CD4-positive, alpha-beta T cell treated with Interleukin-6 for 4 hours (primary cell): ENCODE results near the gene AQP5.

Source experiments
- DNase-seq: peaks from one replicate; pipeline ENCODE4 v3.0.0-alpha.2; 2020; ENCODE audit warnings: mixed read lengths

Gene AQP5

DNA sequence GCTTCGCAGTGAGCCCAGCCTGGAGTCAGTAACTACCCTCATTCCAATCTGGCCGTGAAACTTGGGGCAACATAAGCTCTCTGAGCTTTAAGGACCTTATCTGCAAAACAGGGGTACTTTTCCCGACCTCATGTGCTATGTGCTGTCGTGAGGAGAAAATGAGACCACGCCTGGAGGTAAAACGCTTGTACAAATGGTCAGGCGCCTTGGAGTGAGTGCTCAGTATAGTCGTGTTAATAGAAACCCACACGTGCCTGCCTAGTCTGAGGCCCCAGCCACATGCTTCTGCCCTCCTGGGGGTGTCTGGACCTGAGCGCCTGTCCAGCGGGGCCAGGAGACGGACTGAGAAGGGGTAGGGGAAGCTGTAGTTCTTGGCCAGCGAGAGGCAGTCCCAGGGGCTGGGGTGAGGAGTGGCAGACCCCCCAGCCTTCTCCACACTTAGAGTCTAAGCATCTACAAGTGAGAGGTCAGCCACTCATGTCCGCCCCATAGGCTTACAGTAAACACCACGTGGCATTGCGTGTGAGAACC, 4.9 kb downstream of the AQP5 start:
- DNase-seq = no peak

DNA sequence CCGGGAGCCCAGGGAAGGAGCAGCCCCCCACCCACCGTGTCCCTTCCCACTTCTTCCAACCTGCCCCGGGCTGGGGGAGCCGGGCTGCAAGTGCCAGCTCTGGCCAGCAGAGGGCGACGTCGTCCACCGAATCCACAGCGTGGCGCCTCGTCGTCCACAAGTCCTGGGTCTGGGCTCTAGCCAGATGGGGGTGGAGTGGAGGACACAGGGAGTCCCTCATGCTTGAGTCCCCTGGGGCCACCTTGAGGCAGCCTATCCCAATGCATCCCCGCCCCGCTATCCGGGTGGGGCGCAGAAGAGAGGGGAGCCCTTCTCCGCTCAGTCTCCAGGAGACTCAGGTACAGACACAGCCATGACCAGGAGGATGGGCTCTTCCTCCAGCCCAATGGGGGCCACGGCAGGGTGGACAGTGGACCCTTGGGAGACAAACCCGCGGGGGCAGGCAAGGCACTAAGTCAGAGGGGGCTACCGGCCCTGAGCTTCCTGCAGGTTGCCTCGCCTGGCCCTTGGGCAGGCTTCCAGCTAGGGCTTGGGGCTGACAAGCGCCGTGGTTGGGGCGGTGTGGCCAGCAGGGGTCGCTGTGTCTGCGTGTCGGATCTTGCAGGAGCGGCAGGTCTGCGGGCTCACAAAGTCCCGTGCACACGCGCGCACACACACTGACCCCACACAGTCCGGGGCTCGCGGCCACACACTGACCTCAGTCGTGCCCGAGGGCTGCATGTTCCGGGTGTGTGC, 5.5 kb downstream of the AQP5 start:
- peak; percentile 95 for DNase-seq

DNA sequence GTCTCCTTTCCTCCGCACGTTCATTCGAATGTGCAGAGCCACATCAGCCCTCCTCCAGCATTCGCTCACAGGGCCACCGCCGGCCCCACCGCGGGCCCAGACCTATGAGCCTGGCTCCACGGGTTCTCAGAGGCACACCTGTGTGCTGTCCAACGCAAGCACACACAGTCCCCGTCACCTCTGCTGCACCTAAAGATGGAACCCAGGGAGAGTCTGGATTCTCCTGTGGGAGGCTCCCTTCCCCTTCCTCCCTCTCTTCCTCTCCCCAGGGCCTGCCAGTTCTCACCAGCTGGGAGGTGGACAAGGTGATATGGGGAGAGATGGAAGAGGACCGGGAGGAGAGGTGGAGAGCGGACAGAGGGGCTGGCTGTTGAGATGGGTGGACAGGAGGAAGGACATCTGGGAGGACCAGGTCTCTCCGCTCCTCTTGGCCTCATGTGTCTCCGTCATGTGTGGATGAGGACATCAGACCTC, 6.1 kb downstream of the AQP5 start:
- DNase-seq = no peak

DNA sequence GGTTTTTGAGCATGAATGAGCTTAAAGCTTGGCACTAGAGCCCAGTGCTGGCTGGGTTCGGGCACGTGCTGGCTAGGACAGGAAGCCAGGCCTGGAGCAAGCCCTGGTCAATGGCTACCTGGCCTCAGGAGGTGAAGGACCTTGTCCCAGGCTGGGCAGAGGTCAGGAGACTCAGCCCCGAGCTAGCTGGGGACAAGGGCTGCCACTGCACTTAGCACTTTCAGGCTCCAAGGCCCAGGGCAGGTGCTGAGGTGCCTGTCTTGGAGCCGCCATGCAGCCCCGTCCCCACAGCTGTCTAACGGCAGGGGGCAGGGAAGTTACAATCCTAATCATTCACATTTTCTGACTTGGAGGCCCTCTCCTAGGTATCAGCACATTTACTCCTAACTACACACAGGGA, 6.8 kb downstream of the AQP5 start:
- DNase-seq = no peak

GRCh38 chr12:49969027-49969426, 7.4 kb downstream of the AQP5 start:
- no peak for DNase-seq

GRCh38 chr12:49969651-49970429, 8.2 kb downstream of the AQP5 start:
- no peak for DNase-seq

- DNase-seq = no peak
Observed at GRCh38 chr12:49970658-49971057, 9.0 kb downstream of the AQP5 start.

DNA sequence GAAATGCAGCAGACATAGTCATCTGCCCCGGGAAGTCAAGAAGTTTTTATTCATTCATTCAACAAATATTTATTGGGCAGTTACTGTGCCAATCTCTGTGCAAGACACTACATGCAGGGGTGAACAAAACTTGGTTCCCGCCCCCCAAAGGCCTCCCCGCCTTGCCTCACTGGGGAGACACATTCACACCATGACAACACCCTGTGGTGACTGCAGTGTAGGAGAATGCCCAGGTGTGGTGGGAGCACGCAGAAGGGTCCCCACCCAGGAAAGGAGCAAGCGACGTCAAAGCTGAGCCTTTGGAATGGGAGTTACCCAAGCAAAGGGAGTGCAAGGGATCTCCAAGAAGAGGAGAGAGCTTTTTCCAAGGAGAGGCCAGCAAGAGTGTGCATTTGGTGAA, 9.5 kb downstream of the AQP5 start:
- DNase-seq = no peak

DNA sequence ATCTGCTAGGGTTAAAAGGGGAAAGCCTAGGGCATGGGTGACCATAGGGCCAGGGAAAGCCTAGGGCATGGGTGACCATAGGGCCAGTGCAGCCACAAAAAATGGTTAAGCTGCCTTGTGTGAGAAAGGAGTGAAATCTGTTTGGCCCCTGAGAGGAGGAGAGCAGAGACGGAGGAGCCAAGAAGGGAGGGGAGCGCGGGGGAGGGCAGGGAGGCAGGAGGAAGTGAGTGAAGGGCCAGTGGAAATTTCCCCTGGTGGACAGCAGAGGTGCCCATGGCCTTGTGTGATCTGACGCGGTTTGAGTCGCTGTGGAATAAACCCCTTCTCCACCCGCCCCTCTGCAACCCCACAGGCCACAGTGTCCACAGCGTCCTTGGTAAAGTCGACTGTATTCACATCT, 10.5 kb downstream of the AQP5 start:
- DNase-seq = no peak

- DNase-seq = no peak
Observed at GRCh38 chr12:49972641-49973360, 11.1 kb downstream of the AQP5 start, which contains the start of gene AQP6. Gene AQP6 (plus strand): TSS chr12:49972947. CDS start chr12:49973174, 227 bp downstream.

GRCh38 chr12:49973361-49973830, 11.7 kb downstream of the AQP5 start:
- no peak for DNase-seq

GRCh38 chr12:49974231-49974675, 12.6 kb downstream of the AQP5 start:
- no peak for DNase-seq

DNA sequence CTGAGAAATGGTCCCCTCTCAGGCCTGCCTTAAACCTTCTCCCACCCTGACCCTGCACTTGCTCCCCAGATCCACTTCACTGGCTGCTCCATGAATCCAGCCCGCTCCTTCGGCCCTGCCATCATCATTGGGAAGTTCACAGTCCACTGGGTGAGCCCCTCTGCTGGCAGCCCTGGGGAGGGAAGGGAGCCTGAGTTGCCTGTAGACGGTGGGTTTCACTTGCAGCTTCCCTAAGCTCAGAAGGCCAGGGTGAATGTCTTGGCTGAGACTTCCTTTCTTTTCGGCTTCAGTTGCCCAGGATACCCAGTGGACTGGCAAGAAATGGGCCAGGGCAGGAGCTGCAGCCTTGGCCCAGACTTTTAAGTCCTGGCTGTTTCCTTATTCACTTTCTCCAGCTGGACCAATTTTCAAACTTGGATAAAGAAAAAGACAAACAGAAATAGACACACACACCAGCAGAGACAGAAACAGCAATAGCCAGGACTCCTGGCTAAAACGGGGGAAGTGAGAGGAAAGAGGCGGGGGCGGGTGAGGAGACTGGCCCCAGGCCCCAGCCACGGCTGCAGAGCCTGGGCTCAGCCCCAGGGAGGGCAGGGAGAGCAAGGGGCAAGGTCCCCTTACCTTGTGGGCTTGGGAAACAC, 13.1 kb downstream of the AQP5 start:
- DNase-seq = no peak

DNA sequence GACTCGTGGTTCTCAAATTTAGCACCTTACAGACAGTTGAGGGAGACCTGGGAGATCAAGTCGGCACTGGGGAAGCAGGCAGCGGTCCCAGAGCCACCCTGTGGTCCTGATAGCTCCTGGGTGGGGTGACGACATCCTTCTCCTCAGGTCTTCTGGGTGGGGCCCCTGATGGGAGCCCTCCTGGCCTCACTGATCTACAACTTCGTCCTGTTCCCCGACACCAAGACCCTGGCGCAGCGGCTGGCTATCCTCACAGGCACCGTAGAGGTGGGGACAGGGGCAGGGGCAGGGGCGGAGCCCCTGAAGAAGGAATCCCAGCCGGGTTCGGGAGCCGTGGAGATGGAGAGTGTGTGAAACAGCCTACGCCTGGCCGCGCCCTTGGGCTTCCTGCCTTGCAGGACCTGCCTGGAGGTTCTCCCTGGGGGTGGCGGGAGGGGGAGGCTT, 13.7 kb downstream of the AQP5 start:
- DNase-seq = no peak

DNA sequence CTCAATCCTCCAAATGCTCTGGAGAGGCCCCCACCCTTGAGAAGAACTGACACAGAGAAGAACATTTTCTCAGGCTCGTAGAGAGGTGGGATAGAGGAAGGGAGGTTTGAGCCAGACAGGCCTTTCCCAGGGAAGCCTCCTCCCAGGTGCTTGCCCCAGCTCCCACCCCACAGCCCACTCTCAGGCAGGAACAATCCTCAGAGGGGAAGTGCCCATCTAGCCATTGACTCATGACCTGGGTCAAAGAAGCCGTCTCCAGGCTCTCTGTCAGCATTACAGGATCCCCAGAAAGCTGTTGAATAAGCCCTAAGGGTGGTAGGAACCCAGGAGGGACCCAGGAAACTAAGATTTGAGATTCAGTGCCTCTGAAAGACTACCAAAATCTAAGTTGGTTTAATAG, 14.9 kb downstream of the AQP5 start:
- DNase-seq = no peak

DNA sequence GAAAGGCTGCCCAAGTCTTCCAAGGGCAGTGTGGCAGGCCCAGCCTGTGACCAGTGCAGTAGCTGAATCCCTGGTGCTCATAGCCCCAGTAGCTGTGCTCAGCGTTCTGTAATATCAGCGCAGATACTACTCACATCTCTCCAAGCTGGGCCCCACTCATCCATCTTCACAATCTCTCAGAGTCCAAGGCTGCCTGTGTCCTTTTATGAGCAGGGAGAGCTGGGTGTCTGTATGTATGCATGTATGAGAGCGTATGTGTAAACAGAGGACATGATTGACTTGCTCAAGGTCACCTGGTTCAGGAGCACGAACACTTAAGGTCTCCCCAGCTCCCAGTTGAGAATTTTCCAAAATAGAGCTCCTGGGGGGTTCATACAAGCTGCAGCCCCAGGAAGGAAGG, 16.5 kb downstream of the AQP5 start:
- no peak for DNase-seq

- DNase-seq = no peak
Observed at GRCh38 chr12:49979016-49979586, 17.4 kb downstream of the AQP5 start.

DNA sequence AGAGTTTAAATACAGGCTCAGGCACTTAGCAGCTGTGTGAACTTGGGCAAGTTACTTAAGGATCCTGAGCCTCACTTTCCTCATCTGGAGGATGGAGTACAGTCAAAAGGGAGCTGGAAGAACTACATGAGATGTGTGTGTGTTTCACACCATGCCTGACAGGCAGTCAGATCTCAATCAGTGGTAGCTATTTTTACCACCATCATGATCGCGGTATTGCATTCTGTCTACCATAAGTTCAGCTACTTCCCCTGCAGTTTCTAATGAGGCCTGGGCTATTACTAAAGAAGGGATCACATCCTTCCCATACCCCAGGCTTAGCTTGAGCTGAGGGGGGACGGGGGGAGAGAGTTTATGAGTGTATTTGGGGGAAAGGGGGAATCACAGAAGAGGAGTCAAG, 18.1 kb downstream of the AQP5 start:
- no peak for DNase-seq

DNA sequence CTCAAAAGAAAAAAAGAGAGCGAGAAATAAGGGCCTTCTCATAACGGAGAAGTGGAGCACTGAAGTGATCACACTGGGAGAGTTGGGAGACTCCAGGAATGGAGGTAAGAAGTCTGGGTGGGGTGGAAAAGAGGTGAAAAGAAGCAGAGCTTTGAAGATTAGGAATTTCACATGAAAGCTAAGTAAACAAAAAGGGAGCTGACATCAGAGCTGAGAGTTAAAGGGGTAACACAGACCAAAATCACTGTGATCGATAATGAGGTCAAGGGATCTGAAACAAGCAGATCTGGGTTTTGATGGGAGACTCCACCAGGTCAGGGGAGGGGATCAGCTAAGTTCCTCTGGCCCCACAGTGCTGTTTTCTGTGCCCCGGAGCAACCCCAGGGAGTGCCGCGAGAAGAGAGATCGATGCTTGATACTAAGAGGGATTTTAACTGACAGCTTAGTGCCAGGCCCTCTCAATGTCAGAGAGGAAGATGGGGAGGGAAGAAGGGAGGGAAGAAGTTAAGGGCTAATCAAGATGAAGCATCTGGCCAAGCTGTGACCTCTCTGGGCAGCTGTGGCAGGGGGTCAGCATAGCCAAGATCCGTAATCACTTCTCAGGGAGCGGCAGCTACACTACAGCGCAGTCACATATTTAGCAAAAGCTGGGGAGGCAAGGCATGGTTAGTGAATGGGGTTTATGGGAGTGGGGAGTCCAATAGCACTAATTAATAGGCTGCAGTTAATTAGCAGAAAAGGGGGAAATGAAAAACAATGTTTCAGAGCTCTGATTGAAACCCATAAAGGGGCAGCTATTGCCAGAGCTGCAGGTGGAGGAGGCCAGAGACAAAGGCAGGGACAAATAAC, 19.1 kb downstream of the AQP5 start:
- no peak for DNase-seq

DNA sequence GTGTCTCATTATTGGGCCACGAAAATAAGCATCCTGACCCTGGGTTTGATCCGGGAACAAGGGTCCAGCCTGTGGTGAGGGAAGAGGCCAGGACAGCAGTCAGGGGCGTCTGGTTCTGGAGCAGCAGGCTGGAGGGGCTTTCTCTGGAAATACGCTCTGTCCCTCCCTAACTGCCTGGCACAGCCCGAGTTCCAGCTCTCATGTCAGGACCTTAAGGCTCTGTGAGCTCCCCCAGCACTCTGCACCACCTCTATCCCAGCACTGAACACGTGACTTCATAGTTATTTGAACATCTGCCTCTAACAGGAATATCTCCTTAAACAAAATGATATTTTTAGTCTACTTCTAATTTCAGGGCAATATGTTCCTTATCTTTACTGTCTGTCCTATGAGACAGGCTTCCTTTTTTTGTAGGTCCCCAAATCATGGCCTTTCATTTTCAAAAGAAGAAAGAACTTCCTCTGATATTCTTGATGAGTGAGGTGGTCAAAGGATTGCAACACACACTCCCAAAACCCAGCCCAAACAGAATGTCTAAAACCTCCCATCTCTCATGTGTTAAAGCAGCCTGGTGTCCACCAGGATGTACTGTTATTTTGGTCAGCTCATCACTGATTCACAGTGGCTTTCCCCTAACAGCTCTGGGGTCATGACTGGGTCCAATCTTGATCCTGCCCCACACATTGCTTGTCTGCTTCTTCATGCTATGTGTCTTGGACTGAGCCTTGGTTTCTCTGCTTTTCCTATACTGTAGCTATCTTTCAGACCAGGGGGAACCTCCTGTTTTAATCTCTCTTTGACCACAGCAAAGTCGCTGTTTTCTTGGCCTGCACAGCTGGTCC, 20.8 kb downstream of the AQP5 start:
- DNase-seq = no peak
